GM19463 (cell line): ENCODE measurements around the gene CALHM5.

Source experiments
- ATAC-seq: cut with Tn5 transposase; IDR thresholded peaks from one replicate; pipeline ENCODE4 v1.9.1; 2021; ENCODE audit warnings: mild to moderate bottlenecking, moderate library complexity; ENCODE audit not compliant: unreplicated experiment

The CALHM5 gene

DNA sequence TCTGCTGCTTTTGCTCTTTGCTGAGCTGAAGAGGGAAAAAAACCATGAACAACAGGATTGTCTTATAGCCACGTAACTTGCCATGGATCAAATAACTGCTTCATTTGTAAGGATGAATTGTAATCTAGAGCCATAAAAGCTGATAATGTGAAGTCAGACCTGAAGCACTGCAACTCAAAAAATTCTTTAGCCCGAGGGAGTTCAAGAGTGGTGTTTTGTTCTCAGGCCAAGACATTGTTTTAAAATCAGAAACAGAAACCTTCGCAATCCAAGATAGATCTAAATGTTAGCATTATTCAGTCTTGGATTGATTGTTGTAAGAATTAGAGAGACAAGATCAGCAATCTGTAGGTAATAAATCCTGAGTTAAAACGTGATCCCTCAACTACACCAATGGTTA lies 34.2 kb downstream of the CALHM5 start, which contains the start of gene TRAPPC3L:
TSS of gene TRAPPC3L (minus strand) at position 34 of the 400 bp plus-strand sequence. CDS start 170 bp downstream, outside the sequence.
- no peak for ATAC-seq

DNA sequence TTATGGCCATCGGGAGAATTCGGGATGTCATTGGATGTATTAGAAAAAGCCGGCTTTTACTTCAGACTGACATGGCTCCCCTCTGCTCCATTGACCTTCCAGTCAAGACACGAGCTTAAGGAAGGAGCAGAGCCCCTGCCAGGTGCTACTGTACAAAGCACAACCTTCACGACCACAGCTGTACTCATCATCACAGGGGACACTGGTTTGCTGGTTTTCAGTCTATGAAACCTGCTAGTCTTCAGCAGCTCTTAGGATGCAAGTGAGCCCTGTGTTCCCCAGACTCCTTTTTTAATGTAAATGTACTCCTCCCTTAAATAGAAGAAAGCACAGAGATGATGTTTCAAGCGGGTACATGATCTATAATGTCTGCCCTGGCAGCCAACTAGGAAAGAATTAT lies 35.9 kb downstream of the CALHM5 start:
- ATAC-seq, result no peak

DNA sequence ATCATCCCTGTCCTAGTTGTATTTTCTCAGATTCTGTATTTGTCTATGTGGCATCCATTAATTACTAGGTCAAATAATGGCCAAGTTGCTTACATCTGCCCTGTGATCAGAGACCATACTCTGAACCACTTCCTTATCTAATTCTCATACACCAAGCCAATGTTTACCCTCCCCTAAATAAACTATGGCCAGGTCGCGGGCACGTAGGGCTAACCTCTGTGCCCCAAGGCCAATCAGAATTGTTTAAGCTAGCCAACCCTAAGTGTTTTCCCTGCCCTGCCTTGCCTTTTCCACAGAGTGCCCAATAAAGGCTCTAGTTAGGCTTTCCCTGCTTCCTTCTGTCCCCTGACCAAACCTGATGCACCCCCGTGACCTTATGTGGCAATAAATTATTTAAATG lies 39.4 kb downstream of the CALHM5 start:
- ATAC-seq, result no peak

DNA sequence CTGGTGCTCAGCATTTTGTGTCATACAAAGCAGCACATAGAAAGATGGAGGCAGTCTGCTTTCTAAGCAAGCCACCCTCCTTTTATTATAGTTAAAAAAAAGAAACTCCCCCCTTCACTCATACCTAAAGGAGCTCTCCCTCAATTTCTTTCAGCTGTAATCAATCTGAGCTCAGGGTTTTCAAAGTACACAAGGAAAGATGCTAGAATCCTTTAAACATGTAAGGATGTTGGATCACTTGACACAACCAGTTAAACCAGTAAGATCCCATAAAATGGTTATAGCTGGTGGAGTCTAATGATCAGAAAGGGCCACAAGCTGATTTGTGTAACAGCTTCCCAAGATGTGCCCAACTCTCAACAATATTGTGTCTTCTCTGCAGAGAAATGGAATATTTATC lies 42.0 kb downstream of the CALHM5 start, which contains the start of gene CALHM4:
TSS of gene CALHM4 (plus strand) at position 301 of the 400 bp plus-strand sequence. CDS start at position 344, 43 bp downstream.
- no peak for ATAC-seq

DNA sequence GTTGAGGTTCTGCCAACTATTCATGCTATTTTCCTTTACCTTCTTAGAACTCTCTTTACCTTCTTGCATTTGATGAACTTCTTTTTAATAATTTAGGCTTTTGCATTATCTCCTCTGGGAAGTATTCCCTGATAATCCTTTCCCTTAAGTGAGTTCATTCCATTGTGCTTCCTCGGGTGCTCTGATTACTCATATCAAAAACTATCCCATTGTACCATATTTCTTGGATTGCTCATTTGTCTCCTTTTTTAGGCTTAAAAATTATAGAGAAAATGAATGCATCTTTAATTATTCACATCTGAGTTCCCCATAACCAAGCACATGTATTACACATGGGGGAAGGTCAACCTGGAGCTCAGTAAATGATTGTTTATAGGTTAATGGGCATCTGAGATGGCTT lies 44.6 kb downstream of the CALHM5 start:
- ATAC-seq, result no peak

DNA sequence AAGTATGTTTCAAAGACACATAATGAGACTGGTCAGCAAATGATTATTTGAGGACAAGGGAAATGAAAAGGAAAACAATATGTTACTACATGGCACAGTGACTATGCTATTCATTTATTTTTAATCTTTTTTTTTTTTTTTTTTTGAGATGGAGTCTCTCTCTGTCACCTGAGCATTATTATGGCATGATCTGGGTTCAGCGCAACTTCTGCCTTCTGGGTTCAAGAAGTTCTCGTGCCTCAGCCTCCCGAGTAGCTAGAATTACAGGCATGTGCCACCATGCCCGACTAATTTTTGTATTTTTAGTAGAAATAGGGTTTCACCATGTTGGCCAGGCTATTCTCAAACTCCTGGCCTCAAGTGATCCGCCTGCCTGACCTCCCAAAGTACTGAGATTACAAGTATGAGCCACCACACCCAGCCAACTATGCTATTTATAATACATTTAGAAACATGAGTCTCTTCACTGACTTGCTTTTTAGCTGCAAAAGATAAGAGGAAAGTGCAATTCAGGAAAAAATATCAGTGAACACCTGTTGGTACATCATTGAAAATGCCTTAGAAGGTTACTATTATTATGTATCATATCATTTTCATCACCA lies 45.5 kb downstream of the CALHM5 start:
- ATAC-seq, result no peak

DNA sequence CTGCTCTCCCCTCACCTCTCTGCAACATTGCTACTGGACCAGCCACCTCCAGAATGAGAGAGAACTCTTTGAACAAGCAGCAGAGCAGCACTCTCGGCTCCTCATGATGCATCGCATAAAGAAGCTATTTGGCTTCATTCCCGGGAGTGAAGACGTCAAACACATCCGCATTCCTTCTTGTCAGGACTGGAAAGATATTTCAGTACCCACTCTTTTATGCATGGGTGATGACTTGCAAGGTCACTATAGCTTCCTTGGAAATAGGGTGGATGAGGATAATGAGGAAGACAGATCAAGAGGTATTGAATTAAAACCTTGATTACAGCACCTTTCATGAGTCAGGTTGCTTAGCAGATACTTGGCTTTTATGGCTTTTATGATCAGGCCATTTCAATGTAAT lies 46.5 kb downstream of the CALHM5 start:
- no peak for ATAC-seq

DNA sequence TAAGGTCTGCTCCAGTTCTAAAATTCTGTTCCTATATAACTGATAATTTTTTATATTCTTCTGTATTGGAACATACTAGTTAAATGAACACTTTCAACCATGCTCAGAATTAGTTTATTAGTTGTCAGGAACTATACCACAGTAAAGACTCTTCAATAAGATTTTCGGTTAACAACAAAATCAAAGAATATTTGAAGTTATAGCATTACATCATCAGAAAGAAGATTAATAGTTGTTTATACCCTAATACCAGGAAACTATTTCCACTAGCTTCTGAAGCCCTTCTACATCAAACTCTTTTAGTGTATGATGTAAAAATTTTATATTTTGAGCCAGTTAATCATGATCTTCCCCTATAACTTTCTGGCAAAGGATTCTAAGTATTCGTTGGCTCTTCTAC lies 48.7 kb downstream of the CALHM5 start:
- ATAC-seq, result no peak

DNA sequence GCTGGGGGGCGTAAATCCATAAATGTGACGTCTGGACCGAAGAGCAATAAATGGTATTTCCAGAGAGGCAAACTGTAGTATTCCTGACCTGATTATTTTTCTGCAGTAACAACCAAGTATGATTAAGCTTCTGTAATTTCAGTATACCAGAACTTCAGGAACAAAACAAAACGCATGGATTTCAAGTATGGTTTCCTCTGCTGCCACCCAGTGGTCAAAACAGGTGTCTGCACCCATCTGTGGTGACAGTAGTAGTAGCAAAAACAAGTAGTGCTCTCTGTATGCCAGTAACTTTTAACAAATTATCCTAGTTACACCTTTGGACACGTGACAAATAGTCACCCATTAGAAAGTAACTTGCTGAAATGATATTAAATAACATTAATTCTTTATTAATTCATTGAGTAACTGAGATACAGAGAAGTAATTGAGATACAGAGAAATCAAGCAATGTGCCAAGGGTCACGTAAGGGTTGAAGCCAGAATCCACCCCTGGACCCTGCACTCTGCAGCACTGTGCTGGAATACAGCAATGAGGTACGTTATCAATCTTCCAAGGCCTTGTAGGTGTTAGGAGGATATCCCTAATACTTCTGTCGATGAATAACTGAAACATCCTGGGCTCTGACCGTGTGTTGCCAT lies 50.1 kb downstream of the CALHM5 start:
- no peak for ATAC-seq

DNA sequence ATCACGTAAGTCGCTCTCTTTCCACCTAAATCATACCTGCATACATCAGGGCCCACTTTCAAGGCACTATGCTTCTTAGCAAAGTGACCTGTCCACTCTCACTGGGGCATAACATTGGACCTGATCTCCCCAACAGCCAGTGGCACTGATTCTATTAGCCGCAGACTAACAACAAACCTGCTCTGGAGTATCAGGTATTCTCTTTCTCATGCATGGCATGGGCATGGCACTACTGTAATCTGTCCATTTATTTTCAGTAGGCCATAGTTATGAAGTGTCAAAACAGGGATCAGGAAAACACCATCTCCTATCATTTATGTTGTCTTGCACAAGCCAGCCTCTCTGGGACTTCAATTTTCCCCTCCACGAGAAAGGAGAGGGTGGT lies 50.6 kb downstream of the CALHM5 start:
- ATAC-seq, result no peak

DNA sequence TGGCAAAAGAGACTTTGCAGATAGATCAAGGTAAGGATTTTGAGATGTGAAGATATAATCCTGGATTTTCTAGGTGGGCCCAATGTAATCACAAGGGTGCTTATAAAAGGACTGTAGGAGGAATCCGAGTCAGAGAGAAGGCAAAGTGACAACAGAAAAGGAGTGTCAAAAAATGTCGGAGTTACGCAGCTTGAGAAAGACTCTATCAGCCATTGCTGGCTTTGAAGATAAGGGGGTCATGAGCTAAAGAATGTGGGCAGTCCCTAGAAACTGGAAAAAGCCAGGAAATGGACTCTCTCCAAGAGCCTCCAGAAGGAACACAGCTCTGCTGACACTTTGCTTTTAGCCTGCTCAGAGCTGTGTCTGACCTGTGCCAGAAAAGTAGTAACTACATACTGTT lies 51.2 kb downstream of the CALHM5 start:
- no peak for ATAC-seq

DNA sequence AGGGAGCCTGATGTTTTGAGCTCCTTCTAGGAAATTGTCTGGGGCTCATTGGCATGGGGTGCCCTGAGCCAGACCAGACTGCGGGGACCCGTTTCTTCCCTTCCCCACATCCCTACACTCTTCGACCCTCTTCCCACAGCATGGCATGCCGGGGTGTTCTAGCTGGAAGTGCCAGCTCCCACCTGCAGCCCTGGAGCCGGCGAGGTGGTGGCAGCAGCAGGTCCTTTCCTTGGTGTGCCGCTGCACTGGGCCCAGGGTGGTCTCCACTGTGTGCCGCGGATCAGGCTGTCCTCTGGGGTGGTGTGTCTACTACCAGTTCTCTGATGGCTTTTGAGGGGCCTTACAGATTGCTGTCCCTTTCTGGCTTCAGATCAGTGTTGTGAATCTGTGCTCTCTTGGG lies 52.4 kb downstream of the CALHM5 start:
- no peak for ATAC-seq

DNA sequence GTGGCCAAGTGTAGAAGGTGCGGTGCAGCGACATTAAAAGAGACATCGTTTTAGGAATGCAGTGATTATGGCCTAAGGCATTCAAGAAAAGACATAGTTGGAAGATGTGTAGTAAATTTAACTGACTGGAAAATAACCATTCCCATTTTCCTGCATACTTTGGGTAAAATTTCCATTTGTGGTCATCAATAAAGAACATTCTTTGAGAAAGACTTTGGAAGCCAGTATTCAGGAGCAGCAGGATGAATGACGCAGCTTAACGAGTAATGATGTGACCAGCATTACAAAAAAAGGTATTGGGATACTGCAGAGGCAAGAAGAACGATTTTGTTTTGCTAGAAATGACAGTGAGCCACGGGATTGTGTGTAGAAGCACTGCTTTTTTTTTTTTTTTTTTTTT lies 52.9 kb downstream of the CALHM5 start:
- ATAC-seq, result no peak

DNA sequence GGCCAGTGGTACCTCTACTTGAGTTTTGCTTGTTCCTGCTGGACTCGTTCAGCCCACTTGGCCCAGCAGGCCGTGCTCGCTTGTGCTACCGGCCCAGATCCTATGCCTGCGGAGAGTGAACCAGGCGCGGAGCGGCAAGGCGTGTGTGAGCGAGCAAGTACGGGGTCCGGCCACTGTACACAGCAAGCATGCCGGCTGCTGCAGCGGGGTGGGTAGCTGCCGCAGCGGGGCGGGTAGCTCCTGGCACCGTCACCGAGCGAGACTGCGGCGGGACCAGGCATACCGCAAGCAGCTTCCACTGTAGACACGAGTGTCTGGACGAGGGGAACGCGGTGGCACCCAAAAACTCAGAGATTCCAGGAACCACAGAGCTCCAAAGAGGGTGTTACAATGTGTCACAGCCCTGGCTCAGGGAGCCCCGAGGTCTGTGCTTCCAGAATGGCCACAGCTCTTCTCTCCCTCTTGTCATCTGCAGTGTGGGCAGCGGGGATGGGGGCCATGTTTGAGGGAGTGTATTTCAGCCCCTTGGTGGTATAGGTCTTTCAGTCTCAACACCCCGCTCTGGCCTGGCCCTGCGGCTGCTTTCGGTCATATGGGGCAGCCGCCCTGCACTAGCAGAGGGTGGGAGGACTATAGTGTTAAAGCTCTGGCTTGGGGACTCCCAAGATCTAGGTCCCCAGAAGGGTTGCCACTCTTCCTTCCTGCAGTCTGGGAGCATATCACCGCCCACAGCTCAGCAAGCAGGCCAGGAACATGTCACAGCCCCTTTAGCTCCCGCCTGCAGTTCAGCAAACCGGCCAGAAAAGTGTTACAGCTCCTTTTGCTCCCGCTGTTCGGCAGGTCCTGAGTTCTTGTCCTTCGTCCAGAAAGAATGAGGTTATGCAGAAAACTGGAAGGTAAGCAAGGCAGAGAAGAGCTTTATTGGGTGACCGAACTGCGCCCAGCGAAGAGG lies 53.8 kb downstream of the CALHM5 start:
- ATAC-seq, result no peak

DNA sequence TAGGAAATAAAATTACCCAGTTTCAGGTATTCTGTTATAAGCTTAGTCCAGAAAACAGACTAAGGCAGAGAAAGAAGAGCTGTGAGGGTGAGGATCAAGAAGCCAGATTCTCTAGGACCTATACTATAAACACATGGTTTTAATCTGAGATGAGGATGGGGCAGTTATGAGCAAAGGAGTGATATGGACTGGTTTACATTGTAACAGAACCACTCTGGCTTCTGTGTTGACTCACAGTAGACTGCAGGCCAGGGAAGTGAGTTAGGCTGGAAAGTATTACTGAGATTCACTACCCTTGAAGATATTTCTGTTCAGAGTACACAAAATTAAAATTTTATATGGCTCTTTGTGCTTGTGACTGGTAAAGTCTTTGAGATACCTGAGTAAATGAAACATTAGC lies 56.7 kb downstream of the CALHM5 start:
- ATAC-seq, result no peak

DNA sequence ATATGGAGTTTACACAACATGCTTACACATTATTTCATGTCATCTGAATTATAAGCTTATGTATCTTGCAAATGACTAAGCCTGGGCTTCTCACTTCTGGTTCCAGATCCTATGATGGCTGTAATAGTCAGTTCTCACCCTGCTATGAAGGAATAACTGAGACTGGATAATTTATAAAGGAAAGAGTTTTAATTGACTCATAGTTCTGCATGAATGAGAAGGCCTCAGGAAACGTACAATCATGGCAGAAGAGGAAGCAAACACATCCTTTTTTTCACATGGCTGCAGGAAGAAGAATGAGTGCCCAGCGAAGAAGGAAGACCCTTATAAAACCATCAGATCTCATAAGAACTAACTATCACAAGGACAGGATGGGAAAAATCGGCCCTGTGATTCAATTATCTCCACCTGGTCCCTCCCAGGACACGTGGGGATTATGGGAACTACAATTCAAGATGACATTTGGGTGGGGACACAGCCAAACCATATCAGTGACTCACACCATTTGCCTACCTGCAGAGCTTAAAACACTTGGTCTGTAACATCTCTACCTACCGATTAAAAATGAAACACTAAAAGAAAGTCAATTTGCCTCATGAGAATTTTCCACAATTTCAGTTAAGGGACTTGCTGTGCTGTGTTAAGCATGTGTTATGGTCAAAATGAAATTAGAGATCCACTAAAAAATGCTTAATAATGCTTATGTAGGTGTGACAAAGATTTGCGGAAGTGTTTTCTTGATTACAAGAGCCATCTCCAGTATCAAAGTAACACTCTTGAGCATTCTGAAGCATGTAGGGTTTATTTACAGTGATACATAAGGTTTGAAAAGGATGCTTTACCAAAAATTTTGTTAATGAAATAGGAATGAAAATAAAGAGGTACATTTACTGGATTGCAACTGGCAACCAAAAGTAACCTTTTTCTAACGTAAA lies 57.6 kb downstream of the CALHM5 start:
- no peak for ATAC-seq

DNA sequence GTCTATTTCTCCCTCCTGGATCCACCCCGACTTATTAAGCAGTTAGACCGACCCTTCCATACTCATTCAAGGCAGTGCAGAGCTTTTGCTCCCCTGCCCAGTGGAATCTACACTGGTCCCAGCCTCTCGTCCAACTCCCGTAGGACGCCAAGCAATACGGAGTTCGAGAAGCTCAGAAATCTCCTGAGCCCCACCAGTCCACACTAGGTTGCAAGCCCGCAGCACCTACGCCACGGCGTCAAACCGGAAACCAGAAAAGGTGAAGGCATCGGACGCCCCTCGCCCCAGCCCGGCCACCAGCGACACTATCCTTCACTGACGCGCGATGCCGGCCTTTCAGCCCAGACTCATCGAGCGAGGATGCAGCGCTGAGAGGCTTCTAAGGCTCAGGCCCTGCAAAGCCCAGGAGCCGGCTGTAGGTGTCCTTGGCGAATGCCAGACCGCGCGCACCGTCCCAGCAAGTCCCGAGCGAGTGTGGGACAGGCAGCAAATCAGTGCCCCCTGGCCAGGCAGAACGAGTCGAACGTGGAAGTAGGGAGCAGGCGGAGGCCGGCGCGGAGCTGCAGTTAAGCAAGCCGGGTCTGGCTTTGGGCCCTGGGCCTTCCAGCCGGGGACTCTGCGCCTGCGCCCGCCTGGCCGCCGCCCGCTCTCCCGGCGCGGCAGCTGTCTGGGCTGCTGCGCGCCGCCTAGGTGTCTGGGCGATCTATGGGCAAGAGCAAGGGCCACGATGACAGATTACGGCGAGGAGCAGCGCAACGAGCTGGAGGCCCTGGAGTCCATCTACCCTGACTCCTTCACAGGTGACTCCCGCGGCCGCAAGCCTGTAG lies 59.6 kb downstream of the CALHM5 start, which contains the start of gene RWDD1:
TSS of gene RWDD1 (plus strand) at position 649 of the 827 bp plus-strand sequence. CDS start at position 728, 79 bp downstream.
- peak; percentile 89 for ATAC-seq

DNA sequence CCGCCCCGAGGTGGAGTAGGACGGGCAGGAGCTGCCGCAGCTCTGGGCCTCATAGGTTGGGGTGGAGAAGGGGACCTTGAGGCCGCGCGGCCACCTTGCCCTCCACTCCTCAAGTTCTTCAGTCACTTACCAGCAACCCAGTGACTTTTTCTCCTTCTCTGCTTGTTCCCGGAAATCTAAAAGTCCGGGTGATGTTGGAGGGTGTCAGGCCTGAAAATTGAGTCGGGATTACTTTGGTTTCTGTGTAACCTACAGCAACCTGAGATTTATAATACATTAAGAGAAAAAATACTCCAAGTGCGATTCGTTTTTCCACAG lies 60.2 kb downstream of the CALHM5 start:
- ATAC-seq, result no peak

DNA sequence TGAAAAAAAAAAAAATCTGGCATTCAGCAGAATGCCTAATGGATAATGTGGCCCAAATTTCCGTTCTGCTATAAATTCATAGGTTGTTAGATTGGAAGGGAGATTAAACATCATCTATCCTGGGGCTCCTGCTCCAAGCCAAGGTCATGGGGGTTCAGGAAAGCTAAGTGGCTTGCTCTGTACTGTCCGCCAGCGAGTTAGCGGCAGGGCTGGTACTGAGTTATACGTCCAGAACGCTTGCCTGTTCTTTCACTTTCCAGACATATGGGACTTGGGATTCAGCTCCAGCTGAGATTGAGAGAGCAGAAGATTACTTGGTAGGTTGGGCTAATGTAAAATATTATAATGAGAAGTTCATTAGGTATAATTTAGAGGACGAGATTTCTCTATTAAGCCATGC lies 60.7 kb downstream of the CALHM5 start:
- no peak for ATAC-seq
